Endothelial cell of umbilical vein (primary cell): Measurements from ENCODE around the gene OR1E2. TPM values are rescaled to one million over a fixed set of nuclear protein-coding genes. Genes with fewer than 3 reads are reported as not detected.

ENCODE experiments used
- BruUV-seq: library from RNA; stranded (reverse); fragments of 400-500 nt; replicated peaks from 2 replicates; lab custom pipeline; 2021; lab: Mats Ljungman, UMichigan
- CTCF ChIA-PET: fragments of 300-600, 350-600 bp; sonication (Branson Sonifier 250); formaldehyde crosslinking; loops from one replicate; lab custom pipeline; 2021; ENCODE audit warnings: antibody characterized with exemption, inconsistent platforms; lab: Charles Lee
- POLR2A ChIA-PET: fragments of 300-600, 350-600 bp; sonication (Branson Sonifier 250); formaldehyde crosslinking; loops from one replicate; lab custom pipeline; 2021; ENCODE audit warnings: antibody characterized with exemption, inconsistent platforms; lab: Charles Lee
- DNase-seq: peaks from one replicate; pipeline ENCODE4 v3.0.0-alpha.2; 2011; ENCODE audit warnings: low read depth, low spot score
- FAIRE-seq: peaks from 2 replicates; lab custom pipeline; 2011; peaks lifted over from hg19 to GRCh38; lab: Jason Lieb, UNC
- H2AFZ ChIP-seq: 2 replicates; pipeline ENCODE4 v1.6.0; 2012; ENCODE audit warnings: low read depth, low read length, control low read depth, inconsistent platforms
- H3K27ac ChIP-seq: 2 replicates; pipeline ENCODE4 v1.5.1; 2011; ENCODE audit warnings: low read depth, mild to moderate bottlenecking, control low read depth, low read length, moderate library complexity; ENCODE audit not compliant: insufficient read depth
- H3K27me3 ChIP-seq, 2 experiments: 2 replicates each; pipeline versions ENCODE4 v1.6.0 to v1.6.1; 2011; ENCODE audit warnings: low read length in 2 of 2, mixed read lengths in 1 of 2; ENCODE audit not compliant: control insufficient read depth in 2 of 2, insufficient read depth in 2 of 2
- H3K36me3 ChIP-seq, 2 experiments: 2 replicates in 1 of 2; 3 replicates in 1 of 2; pipeline ENCODE4 v1.5.1; 2011; ENCODE audit warnings: low read length in 2 of 2, mild to moderate bottlenecking in 1 of 2, moderate library complexity in 1 of 2; ENCODE audit not compliant: control insufficient read depth in 2 of 2, insufficient read depth in 2 of 2; ENCODE audit errors: extremely low read depth in 1 of 2
- H3K4me1 ChIP-seq: 3 replicates; pipeline ENCODE4 v1.5.1; 2011; ENCODE audit warnings: mild to moderate bottlenecking, low read length; ENCODE audit not compliant: control insufficient read depth, insufficient read depth; ENCODE audit errors: extremely low read depth
- H3K4me2 ChIP-seq: 2 replicates; pipeline ENCODE4 v1.6.1; 2011; ENCODE audit warnings: low read length, control low read depth, mixed read lengths; ENCODE audit not compliant: insufficient read depth
- H3K4me3 ChIP-seq, 3 experiments: fragments of 200-600 bp in 1 of 3; sonication (generic), shearing (Covaris generic) in 1 of 3; replicated peaks in 1 of 3; 2 replicates each; pipeline ENCODE4 v1.5.1; 2011 to 2016; ENCODE audit warnings: control low read depth in 3 of 3, low read length in 3 of 3, mild to moderate bottlenecking in 2 of 3, inconsistent platforms in 1 of 3, low read depth in 1 of 3, moderate library complexity in 1 of 3; ENCODE audit not compliant: insufficient read depth in 1 of 3
- H3K79me2 ChIP-seq: 2 replicates; pipeline ENCODE4 v1.6.0; 2012; ENCODE audit warnings: low read length, inconsistent platforms; ENCODE audit not compliant: control insufficient read depth, insufficient read depth
- H3K9ac ChIP-seq: replicated peaks from 2 replicates; pipeline ENCODE3; 2011; ENCODE audit warnings: low read length, control low read depth; ENCODE audit not compliant: insufficient read depth; ENCODE audit errors: extremely low read depth
- H3K9me1 ChIP-seq: replicated peaks from 3 replicates; pipeline ENCODE4 v1.6.0; 2011; ENCODE audit warnings: mild to moderate bottlenecking, low read length; ENCODE audit not compliant: control insufficient read depth, insufficient read depth; ENCODE audit errors: extremely low read depth
- H3K9me3 ChIP-seq: replicated peaks from 2 replicates; pipeline ENCODE4 v1.5.1; 2012; ENCODE audit warnings: low read length, inconsistent platforms; ENCODE audit not compliant: control insufficient read depth, insufficient read depth
- H4K20me1 ChIP-seq: replicated peaks from 2 replicates; pipeline ENCODE3; 2011; ENCODE audit warnings: mild to moderate bottlenecking, low read length; ENCODE audit not compliant: control insufficient read depth, insufficient read depth; ENCODE audit errors: extremely low read depth
- CTCF ChIP-seq, 2 donors: IDR thresholded peaks; 1 replicate in 1 of 2; 2 replicates in 1 of 2; pipeline ENCODE4 v1.5.1; 2011; ENCODE audit warnings: low read length in 2 of 2, mild to moderate bottlenecking in 2 of 2, moderate library complexity in 2 of 2, control low read depth in 1 of 2, inconsistent platforms in 1 of 2, low read depth in 1 of 2; ENCODE audit not compliant: insufficient read depth in 1 of 2; ENCODE audit errors: extremely low read depth in 1 of 2
- EZH2 ChIP-seq: IDR thresholded peaks from 2 replicates; pipeline ENCODE4 v1.6.1; 2012; ENCODE audit warnings: borderline replicate concordance, low read depth, mild to moderate bottlenecking, moderate library complexity, low read length, inconsistent platforms; ENCODE audit not compliant: severe bottlenecking
- FOS ChIP-seq: IDR thresholded peaks from 2 replicates; pipeline ENCODE4 v1.6.1; 2011; ENCODE audit warnings: mild to moderate bottlenecking, low read length, moderate library complexity, borderline replicate concordance; ENCODE audit not compliant: insufficient read depth
- GATA2 ChIP-seq: IDR thresholded peaks from 2 replicates; pipeline ENCODE4 v1.7.0; 2011; ENCODE audit warnings: low read depth, mild to moderate bottlenecking, moderate library complexity, mixed read lengths, low read length; ENCODE audit not compliant: insufficient read length, insufficient read depth
- JUN ChIP-seq: IDR thresholded peaks from 2 replicates; pipeline ENCODE4 v1.6.1; 2011; ENCODE audit warnings: borderline replicate concordance, low read depth; ENCODE audit not compliant: insufficient read length, insufficient read depth
- MYC ChIP-seq: IDR thresholded peaks from one replicate; pipeline ENCODE4 v1.6.1; 2011; ENCODE audit warnings: mild to moderate bottlenecking, low read depth, low read length
- POLR2A ChIP-seq: IDR thresholded peaks from 2 replicates; pipeline ENCODE4 v1.6.1; 2012; ENCODE audit warnings: low read depth, mild to moderate bottlenecking, control low read depth, low read length
- POLR2AphosphoS5 ChIP-seq: IDR thresholded peaks from 2 replicates; pipeline ENCODE4 v1.6.1; 2012; ENCODE audit warnings: low read depth, mild to moderate bottlenecking, control low read depth, low read length, moderate library complexity; ENCODE audit not compliant: insufficient read depth
- dilution Hi-C: fragments of 300-500 bp; cut with MboI; formaldehyde crosslinking; loops from one replicate; pipeline ENCODE4 v1.15.0; 2019; ENCODE audit warnings: low sequenced_read_pairs; ENCODE audit not compliant: extremely low pct_ligation_motif_present
- intact Hi-C: fragments of 100-400 bp; cut with micrococcal nuclease; formaldehyde crosslinking; loops from one replicate; pipeline ENCODE4 v1.10.0; 2022
- polyA plus RNA-seq, 4 experiments: library from polyadenylated mRNA; depleted of rRNA in 3 of 4; stranded (reverse) in 3 of 4; unstranded in 1 of 4; fragments of >200 nt; gene quantifications; 2 replicates each; pipeline versions ENCODE4 v1.2.1 to v1.2.3, GENCODE V29; 2011 to 2012; ENCODE audit warnings: missing spikeins in 1 of 4
- total RNA-seq: library from RNA; stranded (reverse); gene quantifications from 2 replicates; pipeline ENCODE4 v1.2.3, GENCODE V29; 2021
- TF ChIP-seq, protein P1 (sequence below): IDR thresholded peaks from 2 replicates; pipeline ENCODE4 v1.6.1; 2011; ENCODE audit not compliant: insufficient read depth, insufficient read length

Gene OR1E2
- total and polyA plus RNA-seq, 2 donors (not counting 3 experiments of a cell fraction or from before 2014, with no cell fraction given) = not detected

- H3K4me2 ChIP-seq = no peak overlapping the region
- H2AFZ ChIP-seq = no peak overlapping the region
- H3K27me3 ChIP-seq = no peaks in the 10 kb centered on the region
- dilution Hi-C loops = no loop called here
- intact Hi-C loops = no loop called here
- no peaks in the 10 kb centered on the region for H3K79me2 ChIP-seq
- no peak overlapping the region for H3K9ac ChIP-seq
- H3K9me1 ChIP-seq = no peaks in the 10 kb centered on the region
- H3K4me1 ChIP-seq = no peaks in the 10 kb centered on the region
- H4K20me1 ChIP-seq = no peaks in the 10 kb centered on the region
- no TSS peak for BruUV-seq
- H3K27ac ChIP-seq = no peak overlapping the region
- no peaks in the 10 kb centered on the region for H3K9me3 ChIP-seq
- DNase-seq (no peak), FAIRE-seq (no peak)
- TF ChIP-seq, protein P1, sequence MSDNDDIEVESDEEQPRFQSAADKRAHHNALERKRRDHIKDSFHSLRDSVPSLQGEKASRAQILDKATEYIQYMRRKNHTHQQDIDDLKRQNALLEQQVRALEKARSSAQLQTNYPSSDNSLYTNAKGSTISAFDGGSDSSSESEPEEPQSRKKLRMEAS = no peak
- TF ChIP-seq MYC = no peak
- TF ChIP-seq CTCF (IDR thresholded peaks at IDR 0.05; ENCODE audit: extremely low read depth in 1 of 2, insufficient read depth in 1 of 2, low read depth in 1 of 2, low read length in 2 of 2) = no peak
- TF ChIP-seq FOS = no peak
- TF ChIP-seq POLR2AphosphoS5 = no peak
- TF ChIP-seq POLR2A = no peak
- no peak for TF ChIP-seq GATA2
- no peak for TF ChIP-seq JUN
- TF ChIP-seq EZH2 = no peak
- ChIA-PET POLR2A (no interaction called here), CTCF (no interaction called here)
- no peak overlapping the region for H3K4me3 ChIP-seq
- H3K36me3 ChIP-seq = no peaks in the 10 kb centered on the region
Observed at GRCh38 chr17:3447625-3448024, 14.0 kb upstream of the OR1E2 start.
